ENCODE results near the gene GTPBP2.

The GTPBP2 gene

DNA sequence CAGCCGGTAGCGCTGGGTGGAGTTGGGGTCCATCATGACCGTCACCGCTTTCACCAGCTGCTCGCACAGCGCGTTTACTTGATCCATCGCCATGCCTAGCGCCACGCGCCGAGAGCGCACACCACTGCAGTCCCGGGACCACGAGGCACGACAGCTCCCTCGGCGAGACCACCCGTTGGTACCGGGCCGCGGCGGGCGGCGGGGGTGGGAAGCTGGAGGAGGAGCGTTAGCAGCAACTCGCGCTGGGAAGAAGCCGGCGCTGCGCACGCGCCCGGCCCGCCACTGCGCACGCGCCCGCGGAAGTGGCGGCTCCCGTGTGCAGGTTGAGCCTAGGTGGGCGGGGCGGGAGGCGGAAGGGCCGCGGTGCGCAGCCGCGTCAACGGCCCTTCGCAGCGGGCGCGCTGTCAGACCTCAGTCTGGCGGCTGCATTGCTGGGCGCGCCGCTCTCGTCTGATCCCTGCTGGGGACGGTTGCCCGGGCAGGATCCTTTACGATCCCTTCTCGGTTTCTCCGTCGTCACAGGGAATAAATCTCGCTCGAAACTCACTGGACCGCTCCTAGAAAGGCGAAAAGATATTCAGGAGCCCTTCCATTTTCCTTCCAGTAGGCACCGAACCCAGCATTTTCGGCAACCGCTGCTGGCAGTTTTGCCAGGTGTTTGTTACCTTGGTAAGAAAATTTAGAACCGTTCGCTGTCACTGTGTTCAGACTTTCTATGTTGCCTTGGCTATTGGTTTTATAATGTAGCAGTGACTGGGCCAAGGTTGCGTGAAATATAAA lies 53.1 kb downstream of the GTPBP2 start, which contains the start of the genes POLH and XPO5:
TSS of gene POLH (plus strand) at position 414 of the 780 bp plus-strand sequence. CDS start 6,135 bp downstream, outside the sequence.
TSS of gene XPO5 (minus strand) at position 267 of the 780 bp plus-strand sequence. CDS start at position 93, 174 bp downstream.
- peak; percentile 97 for DNase-seq (ENCODE audit: low spot score)

DNA sequence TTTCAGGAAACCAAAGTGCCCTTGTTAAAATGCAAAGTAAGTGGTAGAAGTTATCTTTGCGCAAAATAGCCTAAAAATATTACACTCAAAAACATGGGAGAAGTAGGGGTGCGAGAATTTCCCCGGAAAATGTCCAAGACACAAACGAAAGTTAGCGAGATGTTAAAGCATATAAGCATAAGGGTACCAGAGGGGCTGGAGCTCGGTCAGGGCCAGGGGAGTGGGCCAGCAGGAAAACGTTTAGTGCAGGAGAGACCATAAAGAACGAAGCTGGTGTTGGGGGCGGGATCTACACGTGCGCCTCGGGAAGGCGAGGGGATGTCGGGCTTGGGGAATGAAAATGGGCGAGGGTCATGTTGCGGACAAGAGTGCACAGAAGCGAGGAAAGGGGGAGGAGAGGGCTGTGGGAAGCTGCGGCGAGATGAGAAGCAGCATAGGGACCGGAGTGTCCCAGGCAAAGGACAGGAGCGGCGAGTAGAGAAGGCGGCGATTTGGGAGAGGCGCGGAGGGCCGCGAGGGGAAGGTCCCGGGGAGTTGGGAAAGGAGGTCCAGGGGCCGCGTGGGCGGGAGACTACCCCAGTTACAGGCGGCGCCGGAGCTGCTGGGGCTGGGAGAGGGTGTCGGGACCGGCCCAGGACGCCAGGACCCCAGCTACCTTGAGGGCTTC lies 53.8 kb downstream of the GTPBP2 start:
- peak; percentile 28 for DNase-seq (ENCODE audit: low spot score)

DNA sequence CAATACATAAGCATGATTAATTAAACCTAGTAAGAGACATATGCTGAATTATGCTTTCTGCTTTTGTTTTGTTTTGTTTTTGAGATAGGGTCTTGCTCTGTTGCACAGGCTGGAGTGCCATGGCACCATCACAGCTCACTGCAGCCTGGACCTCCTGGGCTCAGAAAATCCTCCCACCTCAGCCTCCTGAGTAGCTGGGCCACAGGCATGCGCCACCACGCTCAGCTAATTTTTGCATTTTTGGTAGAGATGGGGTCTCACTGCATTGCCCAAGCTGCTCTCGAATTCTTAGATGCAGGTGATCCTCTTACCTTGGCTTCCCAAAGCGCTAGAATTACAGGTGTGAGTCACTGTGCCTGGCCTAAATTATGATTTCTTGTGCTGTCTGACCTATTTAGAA lies 57.0 kb downstream of the GTPBP2 start:
- no peak for DNase-seq (ENCODE audit: low spot score)

DNA sequence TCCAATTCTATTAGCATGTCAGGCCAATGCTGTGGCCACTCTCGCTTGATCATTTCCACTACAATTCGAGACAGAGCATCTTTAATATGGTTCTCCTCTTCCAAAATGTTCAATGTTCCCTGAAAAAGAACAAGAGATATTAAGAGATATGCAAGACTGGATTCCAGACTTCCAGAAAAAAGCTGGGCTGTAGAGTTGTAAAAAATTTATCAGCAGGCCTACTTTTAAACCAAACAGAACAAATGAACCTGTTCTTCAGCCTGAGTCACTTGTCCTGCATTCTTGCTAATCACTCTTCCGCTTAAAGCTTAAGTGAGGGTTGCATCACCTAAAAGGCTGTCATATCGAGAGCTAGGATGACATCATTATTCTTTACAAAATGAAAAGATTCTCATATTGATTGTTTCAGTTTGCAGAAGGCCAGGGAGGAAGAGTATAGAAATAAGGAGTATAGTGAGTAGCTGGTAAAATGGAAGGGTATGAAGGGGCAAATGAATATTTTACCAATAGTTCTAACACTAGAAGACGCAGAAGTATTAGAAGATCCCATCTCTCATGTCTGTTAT lies 58.1 kb downstream of the GTPBP2 start:
- DNase-seq (ENCODE audit: low spot score) = no peak

Measured in COLO829 (cell line).